ENCODE measurements around the gene MAN1C1.

The MAN1C1 gene

GRCh38 chr1:25793585-25794170 lies 177.1 kb downstream of the MAN1C1 start:
- H3K9ac ChIP-seq (ENCODE audit: insufficient read length, low read depth) = no peak overlapping the region
- H3K27me3 ChIP-seq (ENCODE audit: insufficient read depth, insufficient read length) = peaks cover 6% of the 10 kb centered on the region
- peaks cover 18% of the 10 kb centered on the region for H3K4me1 ChIP-seq (ENCODE audit: insufficient read depth, insufficient read length)
- H3K4me3 ChIP-seq (ENCODE audit: insufficient read length, low read depth) = no peak overlapping the region
- H3K36me3 ChIP-seq (ENCODE audit: insufficient read depth, insufficient read length, low read length) = no peaks in the 10 kb centered on the region
- no peaks in the 10 kb centered on the region for H3K9me3 ChIP-seq (ENCODE audit: insufficient read depth, low read length)
- no peak for DNase-seq (ENCODE audit: low read depth, low spot score)
- no peak for TF ChIP-seq ZNF274 (IDR thresholded peaks at IDR 0.05; ENCODE audit: low read depth, low read length)

GRCh38 chr1:25794325-25794724 lies 177.7 kb downstream of the MAN1C1 start:
- H3K4me1 ChIP-seq (ENCODE audit: insufficient read depth, insufficient read length) = peaks cover 20% of the 10 kb centered on the region
- no peak overlapping the region for H3K9ac ChIP-seq (ENCODE audit: insufficient read length, low read depth)
- DNase-seq (ENCODE audit: low read depth, low spot score) = no peak
- peaks cover 9% of the 10 kb centered on the region for H3K27me3 ChIP-seq (ENCODE audit: insufficient read depth, insufficient read length)
- no peaks in the 10 kb centered on the region for H3K36me3 ChIP-seq (ENCODE audit: insufficient read depth, insufficient read length, low read length)
- no peak for TF ChIP-seq ZNF274 (IDR thresholded peaks at IDR 0.05; ENCODE audit: low read depth, low read length)
- no peak for TF ChIP-seq YY1 (IDR thresholded peaks at IDR 0.05; ENCODE audit: insufficient read depth, insufficient read length)
- no peak for TF ChIP-seq SUZ12 (IDR thresholded peaks at IDR 0.05; ENCODE audit: extremely low read depth, insufficient read depth, insufficient read length)
- no peak overlapping the region for H3K4me3 ChIP-seq (ENCODE audit: insufficient read length, low read depth)
- no peaks in the 10 kb centered on the region for H3K9me3 ChIP-seq (ENCODE audit: insufficient read depth, low read length)

GRCh38 chr1:25795211-25795610 lies 178.6 kb downstream of the MAN1C1 start:
- TF ChIP-seq YY1 (IDR thresholded peaks at IDR 0.05; ENCODE audit: insufficient read depth, insufficient read length) = no peak
- no peak for TF ChIP-seq SUZ12 (IDR thresholded peaks at IDR 0.05; ENCODE audit: extremely low read depth, insufficient read depth, insufficient read length)
- no peak for TF ChIP-seq ZNF274 (IDR thresholded peaks at IDR 0.05; ENCODE audit: low read depth, low read length)
- H3K4me1 ChIP-seq (ENCODE audit: insufficient read depth, insufficient read length) = peaks cover 22% of the 10 kb centered on the region
- H3K9ac ChIP-seq (ENCODE audit: insufficient read length, low read depth) = no peak overlapping the region
- H3K27me3 ChIP-seq (ENCODE audit: insufficient read depth, insufficient read length) = peaks cover 11% of the 10 kb centered on the region
- H3K36me3 ChIP-seq (ENCODE audit: insufficient read depth, insufficient read length, low read length) = no peaks in the 10 kb centered on the region
- H3K9me3 ChIP-seq (ENCODE audit: insufficient read depth, low read length) = no peaks in the 10 kb centered on the region
- DNase-seq (ENCODE audit: low read depth, low spot score) = no peak
- H3K4me3 ChIP-seq (ENCODE audit: insufficient read length, low read depth) = no peak overlapping the region

GRCh38 chr1:25795946-25796810 lies 179.6 kb downstream of the MAN1C1 start:
- H3K9ac ChIP-seq (ENCODE audit: insufficient read length, low read depth) = peak overlapping the region; percentile 45
- H3K4me1 ChIP-seq (ENCODE audit: insufficient read depth, insufficient read length) = peaks cover 22% of the 10 kb centered on the region
- no peak for DNase-seq (ENCODE audit: low read depth, low spot score)
- no peaks in the 10 kb centered on the region for H3K9me3 ChIP-seq (ENCODE audit: insufficient read depth, low read length)
- H3K36me3 ChIP-seq (ENCODE audit: insufficient read depth, insufficient read length, low read length) = no peaks in the 10 kb centered on the region
- no peak overlapping the region for H3K4me3 ChIP-seq (ENCODE audit: insufficient read length, low read depth)
- peaks cover 11% of the 10 kb centered on the region for H3K27me3 ChIP-seq (ENCODE audit: insufficient read depth, insufficient read length)
- no peak for TF ChIP-seq YY1 (IDR thresholded peaks at IDR 0.05; ENCODE audit: insufficient read depth, insufficient read length)

GRCh38 chr1:25796811-25797458 lies 180.3 kb downstream of the MAN1C1 start:
- H3K9me3 ChIP-seq (ENCODE audit: insufficient read depth, low read length) = no peaks in the 10 kb centered on the region

GRCh38 chr1:25797939-25798338 lies 181.3 kb downstream of the MAN1C1 start:
- peaks cover 26% of the 10 kb centered on the region for H3K4me1 ChIP-seq (ENCODE audit: insufficient read depth, insufficient read length)
- no peak overlapping the region for H3K4me3 ChIP-seq (ENCODE audit: insufficient read length, low read depth)
- peaks cover 11% of the 10 kb centered on the region for H3K27me3 ChIP-seq (ENCODE audit: insufficient read depth, insufficient read length)
- H3K36me3 ChIP-seq (ENCODE audit: insufficient read depth, insufficient read length, low read length) = peaks cover 6% of the 10 kb centered on the region
- H3K9me3 ChIP-seq (ENCODE audit: insufficient read depth, low read length) = no peaks in the 10 kb centered on the region
- DNase-seq (ENCODE audit: low read depth, low spot score) = no peak
- TF ChIP-seq YY1 (IDR thresholded peaks at IDR 0.05; ENCODE audit: insufficient read depth, insufficient read length) = no peak
- TF ChIP-seq SUZ12 (IDR thresholded peaks at IDR 0.05; ENCODE audit: extremely low read depth, insufficient read depth, insufficient read length) = no peak
- no peak for TF ChIP-seq ZNF274 (IDR thresholded peaks at IDR 0.05; ENCODE audit: low read depth, low read length)
- peak overlapping the region; percentile 52 for H3K9ac ChIP-seq (ENCODE audit: insufficient read length, low read depth)

More at GRCh38 chr1:25796811-25797458, 180.3 kb downstream of the MAN1C1 start:
- TF ChIP-seq ZNF274 (IDR thresholded peaks at IDR 0.05; ENCODE audit: low read depth, low read length) = no peak
- Histone ChIP-seq H3K9ac (ENCODE audit: insufficient read length, low read depth) (peak overlapping the region; percentile 45), H3K4me1 (ENCODE audit: insufficient read depth, insufficient read length) (peaks cover 22% of the 10 kb centered on the region), H3K36me3 (ENCODE audit: insufficient read depth, insufficient read length, low read length) (peaks cover under 1% of the 10 kb centered on the region), H3K27me3 (ENCODE audit: insufficient read depth, insufficient read length) (peaks cover 11% of the 10 kb centered on the region), H3K4me3 (ENCODE audit: insufficient read length, low read depth) (no peak overlapping the region)
- peak; percentile 87 for DNase-seq (ENCODE audit: low read depth, low spot score)

GRCh38 chr1:25798666-25799351 lies 182.2 kb downstream of the MAN1C1 start:
- no peak for TF ChIP-seq ZNF274 (IDR thresholded peaks at IDR 0.05; ENCODE audit: low read depth, low read length)
- TF ChIP-seq YY1 (IDR thresholded peaks at IDR 0.05; ENCODE audit: insufficient read depth, insufficient read length) = no peak
- no peak for TF ChIP-seq SUZ12 (IDR thresholded peaks at IDR 0.05; ENCODE audit: extremely low read depth, insufficient read depth, insufficient read length)
- Histone ChIP-seq H3K27me3 (ENCODE audit: insufficient read depth, insufficient read length) (peaks cover 11% of the 10 kb centered on the region), H3K9me3 (ENCODE audit: insufficient read depth, low read length) (no peaks in the 10 kb centered on the region), H3K36me3 (ENCODE audit: insufficient read depth, insufficient read length, low read length) (peaks cover 6% of the 10 kb centered on the region), H3K9ac (ENCODE audit: insufficient read length, low read depth) (no peak overlapping the region), H3K4me1 (ENCODE audit: insufficient read depth, insufficient read length) (peaks cover 27% of the 10 kb centered on the region), H3K4me3 (ENCODE audit: insufficient read length, low read depth) (no peak overlapping the region)
- DNase-seq (ENCODE audit: low read depth, low spot score) = no peak

Measured in NT2/D1 (cell line).